ENCODE results near the gene PKN3. TPM values are rescaled to one million over a fixed set of nuclear protein-coding genes. Genes with fewer than 3 reads are reported as not detected.

Gene PKN3
- total and polyA plus RNA-seq, 4 donors = 0.61 to 4.2 (median 1.5) TPM

DNA sequence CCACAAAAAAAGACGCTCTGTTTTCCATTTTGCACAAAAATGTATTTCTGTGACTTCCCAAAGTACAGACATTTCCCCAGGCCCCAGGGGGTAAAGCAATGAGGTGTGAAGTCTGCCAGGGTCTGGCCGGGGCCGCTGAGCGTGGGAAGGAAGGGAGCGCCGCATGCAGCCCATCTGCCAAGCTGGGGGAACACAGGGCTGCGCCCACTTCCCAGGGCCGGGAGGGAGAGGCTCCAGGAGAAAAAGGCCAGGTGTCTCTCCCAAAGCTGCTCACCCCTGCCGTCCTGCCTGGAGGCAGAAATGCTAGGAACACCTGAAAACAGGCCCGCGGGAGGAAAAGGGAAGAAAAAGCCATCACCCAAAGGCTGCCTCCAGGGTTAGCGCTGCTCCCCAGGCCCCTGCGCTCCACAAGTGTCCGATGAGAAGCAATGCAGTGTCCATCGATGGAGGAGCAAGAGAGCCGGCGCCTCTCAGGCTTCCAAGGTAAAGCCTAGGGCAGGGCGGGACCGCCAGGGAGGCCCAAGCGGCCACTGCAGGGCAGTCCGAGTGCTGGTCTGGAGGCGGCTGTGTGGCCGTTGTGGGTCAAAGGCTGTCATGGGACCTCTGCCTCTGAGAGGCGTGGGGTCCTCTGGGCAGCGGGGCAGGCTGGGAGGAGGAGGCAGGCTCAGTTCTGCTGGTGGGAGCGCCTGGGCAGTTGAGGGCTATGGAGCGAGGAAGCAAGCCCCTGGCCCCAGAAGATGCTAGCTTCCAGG is 27.6 kb downstream of the PKN3 start:
- H3K36me3 ChIP-seq (ENCODE audit: control insufficient read depth in 4 of 4, insufficient read depth in 3 of 4, low read depth in 1 of 4, low read length in 3 of 4) = peaks cover 9 to 30% (median 18%) of the 10 kb centered on the region in 4 donors
- no peak for DNase-seq (ENCODE audit: low spot score)
- H3K4me3 ChIP-seq (ENCODE audit: low read depth in 1 of 3, low read length in 3 of 3) = no peak overlapping the region
- H3K9ac ChIP-seq (ENCODE audit: low read depth in 1 of 2, low read length in 2 of 2) = no peak overlapping the region
- H3K27me3 ChIP-seq (ENCODE audit: control insufficient read depth in 4 of 4, insufficient read depth in 4 of 4, low read length in 3 of 4) = no peaks in the 10 kb centered on the region
- TF ChIP-seq NR2F2 (IDR thresholded peaks at IDR 0.05) (no peak), FOXA2 (IDR thresholded peaks at IDR 0.05) (no peak), FOXA1 (IDR thresholded peaks at IDR 0.05) (no peak), YY1 (IDR thresholded peaks at IDR 0.05) (no peak), HNF4A (conservative IDR thresholded peaks at IDR 0.05) (no peak), EGR1 (IDR thresholded peaks at IDR 0.05; ENCODE audit: low read depth in 2 of 2) (no peak), GABPA (IDR thresholded peaks at IDR 0.05 in 1 of 2, conservative IDR thresholded peaks at IDR 0.05 in 1 of 2) (no peak), TAF1 (conservative IDR thresholded peaks at IDR 0.05) (no peak), RAD21 (IDR thresholded peaks at IDR 0.05) (no peak)
- TF ChIP-seq, protein P1, sequence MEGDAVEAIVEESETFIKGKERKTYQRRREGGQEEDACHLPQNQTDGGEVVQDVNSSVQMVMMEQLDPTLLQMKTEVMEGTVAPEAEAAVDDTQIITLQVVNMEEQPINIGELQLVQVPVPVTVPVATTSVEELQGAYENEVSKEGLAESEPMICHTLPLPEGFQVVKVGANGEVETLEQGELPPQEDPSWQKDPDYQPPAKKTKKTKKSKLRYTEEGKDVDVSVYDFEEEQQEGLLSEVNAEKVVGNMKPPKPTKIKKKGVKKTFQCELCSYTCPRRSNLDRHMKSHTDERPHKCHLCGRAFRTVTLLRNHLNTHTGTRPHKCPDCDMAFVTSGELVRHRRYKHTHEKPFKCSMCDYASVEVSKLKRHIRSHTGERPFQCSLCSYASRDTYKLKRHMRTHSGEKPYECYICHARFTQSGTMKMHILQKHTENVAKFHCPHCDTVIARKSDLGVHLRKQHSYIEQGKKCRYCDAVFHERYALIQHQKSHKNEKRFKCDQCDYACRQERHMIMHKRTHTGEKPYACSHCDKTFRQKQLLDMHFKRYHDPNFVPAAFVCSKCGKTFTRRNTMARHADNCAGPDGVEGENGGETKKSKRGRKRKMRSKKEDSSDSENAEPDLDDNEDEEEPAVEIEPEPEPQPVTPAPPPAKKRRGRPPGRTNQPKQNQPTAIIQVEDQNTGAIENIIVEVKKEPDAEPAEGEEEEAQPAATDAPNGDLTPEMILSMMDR (IDR thresholded peaks at IDR 0.05; ENCODE audit: low read depth, low read length, missing input control) = no peak
- TF ChIP-seq, protein P2, sequence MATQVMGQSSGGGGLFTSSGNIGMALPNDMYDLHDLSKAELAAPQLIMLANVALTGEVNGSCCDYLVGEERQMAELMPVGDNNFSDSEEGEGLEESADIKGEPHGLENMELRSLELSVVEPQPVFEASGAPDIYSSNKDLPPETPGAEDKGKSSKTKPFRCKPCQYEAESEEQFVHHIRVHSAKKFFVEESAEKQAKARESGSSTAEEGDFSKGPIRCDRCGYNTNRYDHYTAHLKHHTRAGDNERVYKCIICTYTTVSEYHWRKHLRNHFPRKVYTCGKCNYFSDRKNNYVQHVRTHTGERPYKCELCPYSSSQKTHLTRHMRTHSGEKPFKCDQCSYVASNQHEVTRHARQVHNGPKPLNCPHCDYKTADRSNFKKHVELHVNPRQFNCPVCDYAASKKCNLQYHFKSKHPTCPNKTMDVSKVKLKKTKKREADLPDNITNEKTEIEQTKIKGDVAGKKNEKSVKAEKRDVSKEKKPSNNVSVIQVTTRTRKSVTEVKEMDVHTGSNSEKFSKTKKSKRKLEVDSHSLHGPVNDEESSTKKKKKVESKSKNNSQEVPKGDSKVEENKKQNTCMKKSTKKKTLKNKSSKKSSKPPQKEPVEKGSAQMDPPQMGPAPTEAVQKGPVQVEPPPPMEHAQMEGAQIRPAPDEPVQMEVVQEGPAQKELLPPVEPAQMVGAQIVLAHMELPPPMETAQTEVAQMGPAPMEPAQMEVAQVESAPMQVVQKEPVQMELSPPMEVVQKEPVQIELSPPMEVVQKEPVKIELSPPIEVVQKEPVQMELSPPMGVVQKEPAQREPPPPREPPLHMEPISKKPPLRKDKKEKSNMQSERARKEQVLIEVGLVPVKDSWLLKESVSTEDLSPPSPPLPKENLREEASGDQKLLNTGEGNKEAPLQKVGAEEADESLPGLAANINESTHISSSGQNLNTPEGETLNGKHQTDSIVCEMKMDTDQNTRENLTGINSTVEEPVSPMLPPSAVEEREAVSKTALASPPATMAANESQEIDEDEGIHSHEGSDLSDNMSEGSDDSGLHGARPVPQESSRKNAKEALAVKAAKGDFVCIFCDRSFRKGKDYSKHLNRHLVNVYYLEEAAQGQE (IDR thresholded peaks at IDR 0.05) = no peak
- TF ChIP-seq, protein P3, sequence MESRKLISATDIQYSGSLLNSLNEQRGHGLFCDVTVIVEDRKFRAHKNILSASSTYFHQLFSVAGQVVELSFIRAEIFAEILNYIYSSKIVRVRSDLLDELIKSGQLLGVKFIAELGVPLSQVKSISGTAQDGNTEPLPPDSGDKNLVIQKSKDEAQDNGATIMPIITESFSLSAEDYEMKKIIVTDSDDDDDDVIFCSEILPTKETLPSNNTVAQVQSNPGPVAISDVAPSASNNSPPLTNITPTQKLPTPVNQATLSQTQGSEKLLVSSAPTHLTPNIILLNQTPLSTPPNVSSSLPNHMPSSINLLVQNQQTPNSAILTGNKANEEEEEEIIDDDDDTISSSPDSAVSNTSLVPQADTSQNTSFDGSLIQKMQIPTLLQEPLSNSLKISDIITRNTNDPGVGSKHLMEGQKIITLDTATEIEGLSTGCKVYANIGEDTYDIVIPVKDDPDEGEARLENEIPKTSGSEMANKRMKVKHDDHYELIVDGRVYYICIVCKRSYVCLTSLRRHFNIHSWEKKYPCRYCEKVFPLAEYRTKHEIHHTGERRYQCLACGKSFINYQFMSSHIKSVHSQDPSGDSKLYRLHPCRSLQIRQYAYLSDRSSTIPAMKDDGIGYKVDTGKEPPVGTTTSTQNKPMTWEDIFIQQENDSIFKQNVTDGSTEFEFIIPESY (IDR thresholded peaks at IDR 0.05) = no peak
- TF ChIP-seq, protein P4, sequence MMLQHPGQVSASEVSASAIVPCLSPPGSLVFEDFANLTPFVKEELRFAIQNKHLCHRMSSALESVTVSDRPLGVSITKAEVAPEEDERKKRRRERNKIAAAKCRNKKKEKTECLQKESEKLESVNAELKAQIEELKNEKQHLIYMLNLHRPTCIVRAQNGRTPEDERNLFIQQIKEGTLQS (IDR thresholded peaks at IDR 0.05) = no peak
- H3K4me1 ChIP-seq (ENCODE audit: control insufficient read depth in 4 of 4, insufficient read depth in 4 of 4, low read length in 3 of 4) = peaks cover 0 to under 1% (median 0%) of the 10 kb centered on the region in 4 donors
- 96% methylated on average over 27 of the region's 27 CpGs for WGBS
- H3K9me3 ChIP-seq (ENCODE audit: control insufficient read depth in 4 of 4, low read length in 3 of 4) = no peaks in the 10 kb centered on the region
- H3K27ac ChIP-seq (ENCODE audit: low read depth in 1 of 2, low read length in 2 of 2) = no peak overlapping the region

DNA sequence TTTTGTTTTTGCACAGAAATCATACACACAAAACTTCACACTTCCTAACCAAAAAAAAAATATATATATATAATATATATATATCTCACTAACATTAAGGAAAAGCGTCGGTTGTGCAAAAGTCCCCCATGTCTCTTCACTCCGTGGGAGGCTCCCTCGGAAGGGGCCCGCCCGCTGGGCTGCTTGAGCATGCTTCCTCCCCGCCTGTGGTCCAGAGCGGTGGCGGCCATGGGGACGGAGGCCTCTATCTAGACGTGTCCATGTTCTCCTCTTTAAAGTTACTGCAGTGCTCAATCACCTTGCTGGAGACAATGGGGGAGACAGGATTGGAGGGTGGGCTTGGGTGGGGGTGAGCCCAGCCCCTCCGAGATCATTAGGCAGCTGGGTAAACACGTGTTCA is 28.8 kb downstream of the PKN3 start:
- Histone ChIP-seq H3K36me3 (ENCODE audit: control insufficient read depth in 4 of 4, insufficient read depth in 3 of 4, low read depth in 1 of 4, low read length in 3 of 4) (peaks cover 9 to 36% (median 23%) of the 10 kb centered on the region in 4 donors), H3K4me3 (ENCODE audit: low read depth in 1 of 3, low read length in 3 of 3) (no peak overlapping the region), H3K27me3 (ENCODE audit: control insufficient read depth in 4 of 4, insufficient read depth in 4 of 4, low read length in 3 of 4) (no peaks in the 10 kb centered on the region), H3K27ac (ENCODE audit: low read depth in 1 of 2, low read length in 2 of 2) (no peak overlapping the region), H3K9ac (ENCODE audit: low read depth in 1 of 2, low read length in 2 of 2) (no peak overlapping the region), H3K9me3 (ENCODE audit: control insufficient read depth in 4 of 4, low read length in 3 of 4) (no peaks in the 10 kb centered on the region), H3K4me1 (ENCODE audit: control insufficient read depth in 4 of 4, insufficient read depth in 4 of 4, low read length in 3 of 4) (no peaks in the 10 kb centered on the region)
- TF ChIP-seq, protein P2 (IDR thresholded peaks at IDR 0.05) = no peak
- TF ChIP-seq EGR1 (IDR thresholded peaks at IDR 0.05; ENCODE audit: low read depth in 2 of 2) (no peak), JUND (IDR thresholded peaks at IDR 0.05) (no peak), TAF1 (conservative IDR thresholded peaks at IDR 0.05) (no peak), GABPA (IDR thresholded peaks at IDR 0.05 in 1 of 2, conservative IDR thresholded peaks at IDR 0.05 in 1 of 2) (no peak)
- 94% methylated on average over 13 of the region's 13 CpGs for WGBS
- DNase-seq (ENCODE audit: low spot score) = no peak

Measured in liver (tissue), 9 donors.